Measurements from ENCODE around the gene SLC41A2. TPM values are rescaled to one million over a fixed set of nuclear protein-coding genes. Genes with fewer than 3 reads are reported as not detected.

SLC41A2 gene
- total and polyA plus RNA-seq, 2 of the 13 experiments (the other 11 are each of a cell fraction or from before 2014, with no cell fraction given), result 2.3 to 12.8 TPM

- WGBS (ENCODE audit: low lambda C conversion rate), result 48% methylated on average over 4 of the region's 4 CpGs
- Histone ChIP-seq H3K27ac (ENCODE audit: extremely low read length, insufficient read depth, low read length) (no peak overlapping the region), H2AFZ (ENCODE audit: low read length) (no peak overlapping the region), H3K79me2 (ENCODE audit: insufficient read depth, low read length) (no peaks in the 10 kb centered on the region), H3K9ac (ENCODE audit: insufficient read depth, low read depth, low read length) (no peak overlapping the region), H4K20me1 (ENCODE audit: insufficient read depth, low read length) (no peaks in the 10 kb centered on the region), H3K36me3 (replicated peaks in 1 of 2; ENCODE audit: control insufficient read depth in 1 of 2, insufficient read depth in 2 of 2, low read length in 2 of 2) (no peaks in the 10 kb centered on the region), H3K27me3 (ENCODE audit: control insufficient read depth in 1 of 2, insufficient read depth in 2 of 2, low read length in 2 of 2) (no peaks in the 10 kb centered on the region; a peak in 3 of 5 replicates), H3K4me3 (replicated peaks in 1 of 3; ENCODE audit: insufficient read depth in 1 of 3, low read depth in 2 of 3, low read length in 3 of 3) (no peak overlapping the region), H3K4me2 (ENCODE audit: low read depth, low read length) (peak overlapping the region; percentile 94; the same call in 1 of the 2 replicates), H3K9me3 (ENCODE audit: low read length) (no peaks in the 10 kb centered on the region), H3K4me1 (ENCODE audit: insufficient read depth, low read length) (peaks cover 29% of the 10 kb centered on the region)
- DNase-seq (ENCODE audit: low spot score), result no peak
- ChIA-PET CTCF (ENCODE audit: low intra/inter-chr PET ratio, low total read pairs) (no interaction called here), POLR2A (no interaction called here)
- in situ Hi-C loops (cut with HindIII; ENCODE audit: extremely low pct_ligation_motif_present, low pct_unique_long_range_greater_than_20kb) (no loop called here), intact Hi-C loops (cut with micrococcal nuclease; ENCODE audit: unreplicated experiment) (no loop called here)
- no peak for ATAC-seq
- TF ChIP-seq ZNF770 (CRISPR knock-in tag; IDR thresholded peaks at IDR 0.05) (peak; percentile 12; the same call in 1 of the 2 replicates), TCF7 (IDR thresholded peaks at IDR 0.05; ENCODE audit: low read depth) (no peak)
- FAIRE-seq, result no peak
- BruUV-seq (replicated peaks), result no TSS peak
These were observed 2.4 kb upstream of the SLC41A2 start for GRCh38 chr12:104960464-104960863.

GRCh38 chr12:104959335-104959841, 1.3 kb upstream of the SLC41A2 start:
- ChIA-PET CTCF (ENCODE audit: low intra/inter-chr PET ratio, low total read pairs) (no interaction called here), POLR2A (interaction anchor here (1.3 to 2.2 kb wide), 5 partner anchors 12 to 672 kb away, joined by 3 to 6 read pairs (median 5); partner anchors contain the start of gene WASHC4)
- in situ Hi-C loops (cut with HindIII; ENCODE audit: extremely low pct_ligation_motif_present, low pct_unique_long_range_greater_than_20kb), result no loop called here
- Histone ChIP-seq H3K79me2 (ENCODE audit: insufficient read depth, low read length) (no peaks in the 10 kb centered on the region), H3K27me3 (ENCODE audit: control insufficient read depth in 1 of 2, insufficient read depth in 2 of 2, low read length in 2 of 2) (no peaks in the 10 kb centered on the region; a peak in 3 of 5 replicates), H3K9ac (ENCODE audit: insufficient read depth, low read depth, low read length) (peak overlapping the region; percentile 81; the same call in 1 of the 2 replicates), H3K4me2 (ENCODE audit: low read depth, low read length) (peak overlapping the region; percentile 94), H3K27ac (ENCODE audit: extremely low read length, insufficient read depth, low read length) (peak overlapping the region; percentile 65), H3K36me3 (replicated peaks in 1 of 2; ENCODE audit: control insufficient read depth in 1 of 2, insufficient read depth in 2 of 2, low read length in 2 of 2) (no peaks in the 10 kb centered on the region), H3K4me1 (ENCODE audit: insufficient read depth, low read length) (peaks cover 29% of the 10 kb centered on the region), H4K20me1 (ENCODE audit: insufficient read depth, low read length) (no peaks in the 10 kb centered on the region), H3K9me3 (ENCODE audit: low read length) (no peaks in the 10 kb centered on the region), H3K4me3 (replicated peaks in 1 of 3; ENCODE audit: insufficient read depth in 1 of 3, low read depth in 2 of 3, low read length in 3 of 3) (peak overlapping the region; percentile 61 to 87 (median 78)), H2AFZ (ENCODE audit: low read length) (peak overlapping the region; percentile 22)
- BruUV-seq (replicated peaks), result no TSS peak
- ATAC-seq (no peak), DNase-seq (ENCODE audit: low spot score) (peak; percentile 25), FAIRE-seq (no peak)
- 12% methylated on average over 2 of the region's 2 CpGs for WGBS (ENCODE audit: low lambda C conversion rate)
- intact Hi-C loops (cut with micrococcal nuclease; ENCODE audit: unreplicated experiment), result loop anchor here (1.0 to 5.0 kb wide), 2 partner anchors 27 to 62 kb away; partner anchors contain the start of gene NOPCHAP1
- TF ChIP-seq ZNF274 (CRISPR knock-in tag; IDR thresholded peaks at IDR 0.05) (no peak), XBP1 (CRISPR knock-in tag; IDR thresholded peaks at IDR 0.05) (no peak), ZMYM2 (CRISPR knock-in tag; IDR thresholded peaks at IDR 0.05) (0 out of 2 replicates have a peak, but pooled peaks have one; percentile 5), ARID5B (CRISPR knock-in tag; IDR thresholded peaks at IDR 0.05) (peak; percentile 33; the same call in 1 of the 2 replicates), ZHX1 (CRISPR knock-in tag; IDR thresholded peaks at IDR 0.05; ENCODE audit: low read depth) (no peak), HDAC1 (CRISPR knock-in tag; IDR thresholded peaks at IDR 0.05) (peak; percentile 1; the same call in 1 of the 2 replicates)

Measured in HepG2 (cell line).